Right renal cortex interstitium (tissue), 3 donors: ENCODE measurements around the gene NKAP. TPM values are rescaled to one million over a fixed set of nuclear protein-coding genes. Genes with fewer than 3 reads are reported as not detected.
A peak's percentile ranks its signal among the peaks of the same experiment; 100 is the strongest.

Experiments used
- DNase-seq, 3 donors: peaks; one replicate each; pipeline ENCODE4 v3.0.0-alpha.2; 2013; ENCODE audit warnings: low read depth in 3 of 3, low spot score in 2 of 3
- polyA plus RNA-seq, 3 donors: library from polyadenylated mRNA; unstranded; fragments of 120-200 nt; gene quantifications; one replicate each; pipeline ENCODE4 v1.2.1, GENCODE V29; 2013; ENCODE audit not compliant: insufficient read length in 3 of 3

The NKAP gene
- polyA plus RNA-seq, 3 donors, result 13.6 to 16.7 (median 14.9) TPM

DNA sequence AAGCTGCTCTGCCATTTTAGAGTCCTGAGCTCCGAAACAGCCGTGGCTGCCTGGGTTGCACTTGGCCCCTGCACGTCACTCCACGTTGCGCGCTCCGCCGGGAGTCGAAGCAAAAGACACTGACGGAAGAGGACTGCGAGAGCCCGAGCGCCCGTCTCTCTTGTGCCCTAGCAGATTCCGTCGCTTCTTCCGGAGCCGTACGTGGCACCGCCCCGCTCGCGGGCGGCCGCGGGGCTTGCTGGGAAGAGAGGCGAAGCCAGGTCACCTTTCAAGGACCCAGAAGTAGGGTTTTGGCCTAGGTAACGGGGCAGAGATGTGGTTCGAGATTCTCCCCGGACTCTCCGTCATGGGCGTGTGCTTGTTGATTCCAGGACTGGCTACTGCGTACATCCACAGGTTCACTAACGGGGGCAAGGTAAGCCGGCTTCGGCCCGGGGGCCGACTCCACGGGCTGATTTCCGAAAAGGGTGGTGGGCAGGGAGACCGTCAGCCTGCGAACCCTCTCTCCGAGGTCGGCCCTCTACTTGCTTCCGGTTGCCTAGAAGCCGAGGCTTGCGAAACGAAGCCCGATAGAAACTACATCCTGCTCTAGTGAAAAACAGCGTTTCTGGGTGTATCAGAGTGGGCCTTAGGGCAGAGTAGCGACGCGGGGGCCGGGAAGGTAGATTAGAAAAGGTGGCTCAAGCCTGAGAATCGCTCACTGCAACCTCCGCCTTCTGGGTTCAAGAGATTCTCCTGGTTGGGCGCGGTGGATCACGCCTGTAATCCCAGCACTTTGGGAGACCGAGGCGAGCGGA, 71.8 kb downstream of the NKAP start, which contains the start of the genes NDUFA1 and RNF113A:
TSS of gene NDUFA1 (plus strand) at position 234 of the 797 bp plus-strand sequence. CDS start at position 314, 80 bp downstream.
TSS of gene RNF113A (minus strand) at position 135 of the 797 bp plus-strand sequence. CDS start at position 15, 120 bp downstream.
- peak in 2 of 3 donors; percentile 47 to 65 for DNase-seq

DNA sequence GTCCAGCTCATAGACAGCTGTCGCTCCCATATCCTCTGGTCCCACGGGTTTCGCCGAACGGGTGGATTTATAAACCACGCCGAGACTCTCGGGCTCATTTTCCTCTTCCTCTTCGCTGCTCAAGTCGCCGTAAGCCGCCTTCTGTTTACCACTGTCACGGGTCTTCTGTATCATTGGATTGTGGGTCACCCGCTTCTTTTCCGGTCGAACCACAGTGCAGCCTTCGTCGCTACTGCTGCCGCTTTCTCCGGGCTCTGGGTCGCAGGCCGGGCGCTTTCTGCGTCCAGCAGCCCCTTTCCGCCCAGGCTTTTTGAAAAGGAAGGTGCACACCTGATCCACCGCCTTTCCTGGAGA, 72.3 kb downstream of the NKAP start:
- no peak for DNase-seq

Other genes with a start within 250 kb of the NKAP start
- under 1 TPM; 0.39 to 0.44 (median 0.40) TPM for gene SOWAHD, start 185.2 kb downstream of the NKAP start, polyA plus RNA-seq
- gene RPL39, start 152.1 kb downstream of the NKAP start, polyA plus RNA-seq, result 1,000 to 10,000 TPM; 2,722 to 2,918 (median 2,845) TPM
- gene UPF3B, start 90.8 kb downstream of the NKAP start, polyA plus RNA-seq, result 10 to 100 TPM; 32.3 to 37.9 (median 33.1) TPM
- gene RNF113A, start 72.0 kb downstream of the NKAP start, polyA plus RNA-seq, result 10 to 100 TPM; 11.6 to 13.7 (median 11.9) TPM
- gene NDUFA1, start 71.9 kb downstream of the NKAP start, polyA plus RNA-seq, result 100 to 1,000 TPM; 167 to 180 (median 173) TPM
- gene AKAP14, start 47.9 kb downstream of the NKAP start, polyA plus RNA-seq, result under 1 TPM; 0.26 to 0.37 (median 0.31) TPM
- gene RHOXF2B, start 133.9 kb upstream of the NKAP start, polyA plus RNA-seq, result under 1 TPM in 2 of 3 donors, not detected in 1; 0.07 to 0.49 TPM
- gene RHOXF1, start 172.2 kb upstream of the NKAP start, polyA plus RNA-seq, result 1 to 10 TPM in 1 of 3 donors, under 1 TPM in 1, not detected in 1; 0.58 to 1.1 TPM
- under 1 TPM in 2 of 3 donors, not detected in 1; 0.13 to 0.62 TPM for gene RHOXF2, start 214.9 kb upstream of the NKAP start, polyA plus RNA-seq